K562 (cell line): ENCODE results near the gene C2orf76. TPM values are rescaled to one million over a fixed set of nuclear protein-coding genes. Genes with fewer than 3 reads are reported as not detected.

Experiments used
- ARID1B ChIP-seq: fragments of 450-650 bp; IDR thresholded peaks from 2 replicates; pipeline ENCODE4 v1.6.1; 2016; ENCODE audit warnings: antibody characterized with exemption, mild to moderate bottlenecking, inconsistent platforms
- BRD4 ChIP-seq: fragments of 200-600 bp; sonication (generic); IDR thresholded peaks from 2 replicates; pipeline ENCODE4 v1.6.1; 2017; ENCODE audit warnings: inconsistent platforms
- BRF2 ChIP-seq: IDR thresholded peaks from 3 replicates; pipeline ENCODE4 v1.6.1; 2011; ENCODE audit warnings: borderline replicate concordance, mild to moderate bottlenecking; ENCODE audit not compliant: insufficient read length, insufficient read depth
- C11orf30 ChIP-seq: fragments of 450-650 bp; IDR thresholded peaks from 2 replicates; pipeline ENCODE4 v1.6.1; 2016; ENCODE audit warnings: low read depth, mild to moderate bottlenecking
- CBFA2T3 ChIP-seq: fragments of 450-650 bp; IDR thresholded peaks from 2 replicates; pipeline ENCODE4 v1.6.1; 2017
- CBX2 ChIP-seq: fragments of 200-600 bp; sonication (generic); IDR thresholded peaks from one replicate; pipeline ENCODE4 v1.6.1; 2012; ENCODE audit warnings: mild to moderate bottlenecking, low read length, inconsistent platforms; ENCODE audit not compliant: insufficient read depth, poor library complexity, severe bottlenecking
- HMGXB4 ChIP-seq: sonication (generic); formaldehyde crosslinking; IDR thresholded peaks from 2 replicates; pipeline ENCODE4 v1.8.1; 2023; ENCODE audit warnings: mild to moderate bottlenecking, missing genetic modification reagents
- MBD2 ChIP-seq: sonication (generic); IDR thresholded peaks from 2 replicates; pipeline ENCODE4 v1.6.1; 2016; ENCODE audit warnings: low read depth, borderline replicate concordance
- NFIX ChIP-seq: fragments of 250-450 bp; sonication (Bioruptor Pico); IDR thresholded peaks from 2 replicates; pipeline ENCODE4 v1.4.0; 2020; ENCODE audit warnings: low read depth, mild to moderate bottlenecking, moderate library complexity
- NR1H2 ChIP-seq: sonication (generic); formaldehyde crosslinking; IDR thresholded peaks from 2 replicates; pipeline ENCODE4 v1.4.0; 2020; ENCODE audit warnings: mild to moderate bottlenecking, missing genetic modification reagents
- PHF20 ChIP-seq: fragments of 450-650 bp; IDR thresholded peaks from 2 replicates; pipeline ENCODE4 v1.6.1; 2018; ENCODE audit not compliant: partially characterized antibody
- PTBP1 ChIP-seq: fragments of 200-400 bp; formaldehyde crosslinking; IDR thresholded peaks from 2 replicates; pipeline ENCODE4 v1.6.1; 2017; ENCODE audit warnings: low read depth, low read length
- SETDB1 ChIP-seq: IDR thresholded peaks from one replicate; pipeline ENCODE4 v1.6.1; 2012; ENCODE audit warnings: low read length, control low read depth, inconsistent platforms
- SIN3A ChIP-seq, 2 experiments: fragments of 150-350 bp in 1 of 2; IDR thresholded peaks; 2 replicates each; pipeline ENCODE4 v1.6.1; 2011 to 2016; ENCODE audit warnings: borderline replicate concordance in 2 of 2, low read depth in 2 of 2, low read length in 2 of 2, mild to moderate bottlenecking in 2 of 2, moderate library complexity in 2 of 2; ENCODE audit not compliant: control insufficient read depth in 1 of 2
- TEAD1 ChIP-seq, 2 experiments: fragments of 450-650 bp in 1 of 2; sonication (generic) in 1 of 2; formaldehyde crosslinking; IDR thresholded peaks; 2 replicates each; pipeline versions ENCODE4 v1.4.0 to v1.8.0; 2020 to 2022; ENCODE audit warnings: mild to moderate bottlenecking in 2 of 2, missing genetic modification reagents in 1 of 2
- ZNF197 ChIP-seq: fragments of 200-800 bp; sonication (Bioruptor generic); IDR thresholded peaks from 2 replicates; pipeline ENCODE4 v1.6.1; 2016; ENCODE audit warnings: low read depth, missing genetic modification characterization, missing compliant biosample characterization
- ZNF212 ChIP-seq: fragments of 450-650 bp; formaldehyde crosslinking; IDR thresholded peaks from 2 replicates; pipeline ENCODE4 v1.4.0; 2020; ENCODE audit warnings: mild to moderate bottlenecking
- ZNF699 ChIP-seq: fragments of 250-450 bp; sonication (Bioruptor Pico); IDR thresholded peaks from 2 replicates; pipeline ENCODE4 v1.8.0; 2021; ENCODE audit warnings: mild to moderate bottlenecking, moderate library complexity; ENCODE audit not compliant: insufficient replicate concordance
- ZNF766 ChIP-seq: fragments of 200-800 bp; sonication (Bioruptor generic); conservative IDR thresholded peaks from 2 replicates; pipeline ENCODE4 v1.6.1; 2016; ENCODE audit warnings: missing genetic modification characterization, missing compliant biosample characterization
- polyA plus RNA-seq, 8 experiments: library from polyadenylated mRNA; depleted of rRNA in 4 of 8; stranded (reverse) in 5 of 8; unstranded in 3 of 8; fragments of >200 nt; fragmentation: Nextera tagmentation in 2 of 8; fragmentation: Illumina TruSeq in 1 of 8; extraction: Ambion mirVana in 2 of 8; extraction: Trizol in 1 of 8; gene quantifications; 2 replicates each; pipeline versions ENCODE4 v1.2.1 to v1.2.3, GENCODE V29; 2011 to 2014; ENCODE audit warnings: inconsistent platforms in 1 of 8, missing spikeins in 1 of 8
- total RNA-seq, 7 experiments: library from RNA; depleted of rRNA in 6 of 7; stranded (reverse); fragments of >200 nt in 6 of 7; fragmentation: Illumina TruSeq in 2 of 7; extraction: Trizol in 2 of 7; gene quantifications; 2 replicates each; pipeline versions ENCODE4 v1.2.1 to v1.2.3, GENCODE V29; 2011 to 2021; ENCODE audit warnings: low replicate concordance in 1 of 7
- TF ChIP-seq, protein P1 (sequence below): fragments of 450-650 bp; IDR thresholded peaks from 2 replicates; pipeline ENCODE4 v1.6.1; 2016; ENCODE audit warnings: mild to moderate bottlenecking
- TF ChIP-seq, protein P2 (sequence below): sonication (generic); formaldehyde crosslinking; IDR thresholded peaks from 2 replicates; pipeline ENCODE4 v1.8.0; 2022; ENCODE audit warnings: missing genetic modification reagents, mild to moderate bottlenecking, borderline replicate concordance

Gene C2orf76
- total and polyA plus RNA-seq, 9 of the 15 experiments (the other 6 are each of a cell fraction or from before 2014, with no cell fraction given), result 4.8 to 26.2 (median 14.5) TPM

DNA sequence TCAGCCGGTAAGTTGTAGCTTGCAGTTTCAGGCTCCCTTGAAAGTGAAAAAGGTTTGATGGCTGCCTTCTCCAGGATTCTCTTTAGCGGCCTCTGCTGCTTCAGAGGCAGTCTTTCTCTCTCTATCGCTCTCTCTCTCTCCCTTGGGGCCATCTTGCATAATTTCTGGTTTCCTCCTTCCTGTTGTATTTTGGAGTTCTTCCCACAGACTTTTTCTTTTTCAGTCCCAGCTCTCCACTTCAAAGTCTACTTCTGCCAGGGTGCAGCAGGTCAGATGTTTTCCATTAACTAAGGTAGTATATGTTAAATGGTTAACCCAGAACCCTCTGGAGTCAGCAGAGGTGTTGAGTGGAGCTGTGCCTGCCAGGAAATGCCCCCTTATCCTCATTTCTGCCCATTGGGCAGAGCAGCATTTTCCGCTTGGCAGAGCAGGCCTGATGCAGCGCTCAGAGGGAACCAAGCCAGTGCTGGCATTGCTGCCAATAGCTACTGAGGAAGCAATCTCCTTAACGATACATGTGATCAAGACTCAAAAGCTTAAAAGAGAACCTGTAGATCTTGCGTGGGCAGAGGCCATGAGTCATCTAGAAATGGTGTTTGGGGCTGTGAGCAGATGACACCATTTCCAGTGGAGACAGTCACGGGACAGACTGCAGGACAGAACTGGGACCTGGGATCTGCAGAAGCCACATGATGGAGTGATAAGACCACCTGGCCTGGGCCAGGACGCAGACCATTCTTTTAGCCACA lies 20.9 kb upstream of the C2orf76 start (continued):
- TF ChIP-seq ZNF766 (CRISPR knock-in tag) (peak; percentile 73), ZNF197 (CRISPR knock-in tag) (no peak), HMGXB4 (CRISPR knock-in tag) (no peak), CBFA2T3 (peak; percentile 52), PHF20 (no peak), ZNF699 (CRISPR knock-in tag) (no peak), MBD2 (no peak), BRF2 (no peak), C11orf30 (no peak), CBX2 (no peak), NFIX (CRISPR knock-in tag) (no peak), ARID1B (peak; percentile 69), NR1H2 (CRISPR knock-in tag) (no peak), SIN3A (IDR thresholded peaks at IDR 0.05; ENCODE audit: borderline replicate concordance in 2 of 2, control insufficient read depth in 1 of 2, low read depth in 2 of 2, low read length in 2 of 2) (no peak), TEAD1 (CRISPR knock-in tag; IDR thresholded peaks at IDR 0.05) (no peak), BRD4 (no peak), PTBP1 (no peak), ZNF212 (CRISPR knock-in tag) (no peak), SETDB1 (no peak)
- TF ChIP-seq, protein P1, sequence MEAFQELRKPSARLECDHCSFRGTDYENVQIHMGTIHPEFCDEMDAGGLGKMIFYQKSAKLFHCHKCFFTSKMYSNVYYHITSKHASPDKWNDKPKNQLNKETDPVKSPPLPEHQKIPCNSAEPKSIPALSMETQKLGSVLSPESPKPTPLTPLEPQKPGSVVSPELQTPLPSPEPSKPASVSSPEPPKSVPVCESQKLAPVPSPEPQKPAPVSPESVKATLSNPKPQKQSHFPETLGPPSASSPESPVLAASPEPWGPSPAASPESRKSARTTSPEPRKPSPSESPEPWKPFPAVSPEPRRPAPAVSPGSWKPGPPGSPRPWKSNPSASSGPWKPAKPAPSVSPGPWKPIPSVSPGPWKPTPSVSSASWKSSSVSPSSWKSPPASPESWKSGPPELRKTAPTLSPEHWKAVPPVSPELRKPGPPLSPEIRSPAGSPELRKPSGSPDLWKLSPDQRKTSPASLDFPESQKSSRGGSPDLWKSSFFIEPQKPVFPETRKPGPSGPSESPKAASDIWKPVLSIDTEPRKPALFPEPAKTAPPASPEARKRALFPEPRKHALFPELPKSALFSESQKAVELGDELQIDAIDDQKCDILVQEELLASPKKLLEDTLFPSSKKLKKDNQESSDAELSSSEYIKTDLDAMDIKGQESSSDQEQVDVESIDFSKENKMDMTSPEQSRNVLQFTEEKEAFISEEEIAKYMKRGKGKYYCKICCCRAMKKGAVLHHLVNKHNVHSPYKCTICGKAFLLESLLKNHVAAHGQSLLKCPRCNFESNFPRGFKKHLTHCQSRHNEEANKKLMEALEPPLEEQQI, result no peak
- TF ChIP-seq, protein P2, sequence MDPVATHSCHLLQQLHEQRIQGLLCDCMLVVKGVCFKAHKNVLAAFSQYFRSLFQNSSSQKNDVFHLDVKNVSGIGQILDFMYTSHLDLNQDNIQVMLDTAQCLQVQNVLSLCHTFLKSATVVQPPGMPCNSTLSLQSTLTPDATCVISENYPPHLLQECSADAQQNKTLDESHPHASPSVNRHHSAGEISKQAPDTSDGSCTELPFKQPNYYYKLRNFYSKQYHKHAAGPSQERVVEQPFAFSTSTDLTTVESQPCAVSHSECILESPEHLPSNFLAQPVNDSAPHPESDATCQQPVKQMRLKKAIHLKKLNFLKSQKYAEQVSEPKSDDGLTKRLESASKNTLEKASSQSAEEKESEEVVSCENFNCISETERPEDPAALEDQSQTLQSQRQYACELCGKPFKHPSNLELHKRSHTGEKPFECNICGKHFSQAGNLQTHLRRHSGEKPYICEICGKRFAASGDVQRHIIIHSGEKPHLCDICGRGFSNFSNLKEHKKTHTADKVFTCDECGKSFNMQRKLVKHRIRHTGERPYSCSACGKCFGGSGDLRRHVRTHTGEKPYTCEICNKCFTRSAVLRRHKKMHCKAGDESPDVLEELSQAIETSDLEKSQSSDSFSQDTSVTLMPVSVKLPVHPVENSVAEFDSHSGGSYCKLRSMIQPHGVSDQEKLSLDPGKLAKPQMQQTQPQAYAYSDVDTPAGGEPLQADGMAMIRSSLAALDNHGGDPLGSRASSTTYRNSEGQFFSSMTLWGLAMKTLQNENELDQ, result no peak
